ENCODE data around the gene DEGS1. TPM values are rescaled to one million over a fixed set of nuclear protein-coding genes. Genes with fewer than 3 reads are reported as not detected.

DEGS1 gene
- total and polyA plus RNA-seq, 5 experiments from 2014 or later, result 35.0 to 77.9 (median 49.0) TPM

- Mint-ChIP-seq H3K36me3 (peaks cover 0 to 11% (median 0%) of the 10 kb centered on the region in 3 donors), H3K9me3 (no peaks in the 10 kb centered on the region), H3K27ac (peak overlapping the region; percentile 89 to 99 (median 96)), H3K27me3 (no peaks in the 10 kb centered on the region), H3K4me3 (peak overlapping the region; percentile 78 to 96 (median 93)), H3K4me1 (peaks cover 15 to 51% (median 43%) of the 10 kb centered on the region in 4 donors)
- ATAC-seq (peak; percentile 44 to 68), DNase-seq (peak in 9 of 10 donors; percentile 17 to 85 (median 56))
- POLR2A ChIA-PET, result interaction anchor here (0.7 to 2.9 kb wide), 21 partner anchors 9 to 1538 kb away, joined by 3 to 19 read pairs (median 4); partner anchors contain the start of genes FBXO28, NVL and WDR26
Observed at GRCh38 chr1:224182057-224182865, 779 bp upstream of the DEGS1 start.

DNA sequence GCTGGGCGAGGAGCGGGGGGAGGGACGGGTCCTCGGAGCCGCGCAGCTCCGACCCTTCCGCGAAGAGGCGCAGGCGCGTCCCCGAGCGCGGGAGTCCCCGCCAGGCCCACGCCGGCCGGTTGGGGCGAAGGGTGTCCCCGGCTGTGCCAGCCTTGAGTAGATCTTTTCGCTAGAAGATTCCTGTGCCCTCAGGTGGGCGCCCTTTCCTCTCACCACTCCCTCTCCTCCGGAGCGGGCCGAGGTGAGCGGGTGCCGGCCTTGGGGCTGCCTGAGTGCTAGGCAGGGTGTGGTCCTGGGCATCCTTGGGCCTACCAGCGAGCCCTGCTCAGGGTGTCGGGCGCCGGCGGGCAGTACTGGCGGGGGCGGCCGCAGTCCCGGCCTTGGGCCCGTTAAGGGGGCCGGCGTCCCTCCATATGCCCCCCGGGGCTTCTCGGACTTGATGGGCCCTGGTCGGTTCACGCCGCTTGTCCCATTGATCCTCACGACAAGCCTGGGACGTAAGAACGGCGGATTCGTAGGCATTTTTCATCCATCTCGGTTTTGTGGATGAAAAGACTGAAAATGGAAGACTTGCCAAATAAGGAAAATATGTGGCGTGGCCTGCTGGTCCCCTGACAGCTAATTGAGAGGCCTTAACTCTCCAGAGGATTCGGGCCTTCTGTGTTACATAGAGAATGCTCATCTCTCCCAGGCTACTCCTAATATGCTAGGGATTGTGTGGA, 712 bp downstream of the DEGS1 start:
- Mint-ChIP-seq H3K27me3 (no peaks in the 10 kb centered on the region), H3K4me1 (peaks cover 17 to 61% (median 50%) of the 10 kb centered on the region in 4 donors), H3K36me3 (peaks cover 0 to 17% (median 5%) of the 10 kb centered on the region in 3 donors), H3K27ac (peak overlapping the region; percentile 85 to 93 (median 88)), H3K4me3 (peak overlapping the region; percentile 81 to 93 (median 87)), H3K9me3 (peaks cover 0 to 4% (median 0%) of the 10 kb centered on the region in 9 donors)
- DNase-seq (peak; percentile 44 to 75 (median 60)), ATAC-seq (peak; percentile 37 to 44)
- POLR2A ChIA-PET, result interaction anchor here (1.0 to 2.9 kb wide), 10 partner anchors 9 to 1540 kb away, joined by 3 to 19 read pairs (median 4); partner anchors contain the start of genes CNIH4 and NVL

DNA sequence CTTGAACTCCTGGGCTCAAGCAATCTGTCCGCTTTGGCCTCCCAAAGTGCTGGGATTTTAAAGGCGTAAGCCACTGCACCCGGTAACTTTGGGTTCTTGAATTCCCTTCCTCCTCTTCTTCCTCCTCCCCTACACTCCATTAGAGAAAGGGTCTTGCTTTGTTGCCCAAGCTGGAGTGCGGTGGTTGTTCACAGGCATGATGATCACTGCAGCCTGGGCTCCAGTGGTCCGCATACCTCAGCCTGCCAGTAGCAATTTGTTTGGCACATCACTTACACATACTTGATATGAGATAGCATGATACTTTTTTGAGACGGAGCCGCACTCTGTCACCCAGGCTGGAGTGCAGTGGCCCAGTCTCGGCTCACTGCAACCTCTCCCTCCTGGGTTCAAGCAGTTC, 2.2 kb downstream of the DEGS1 start:
- H3K9me3 Mint-ChIP-seq, result peaks cover 0 to 4% (median 0%) of the 10 kb centered on the region in 9 donors
- DNase-seq, result no peak
- H3K27me3 Mint-ChIP-seq, result no peaks in the 10 kb centered on the region
- peak overlapping the region; percentile 81 to 93 (median 87) for H3K4me3 Mint-ChIP-seq
- peaks cover 19 to 74% (median 55%) of the 10 kb centered on the region in 4 donors for H3K4me1 Mint-ChIP-seq
- POLR2A ChIA-PET, result interaction anchor here (0.6 to 1.0 kb wide), 4 partner anchors 9 to 249 kb away, joined by 3 to 4 read pairs (median 4); partner anchors contain the start of gene WDR26
- no peak for ATAC-seq
- H3K36me3 Mint-ChIP-seq, result peaks cover 0 to 27% (median 9%) of the 10 kb centered on the region in 3 donors
- peak overlapping the region in 9 of 10 donors; percentile 25 to 93 (median 80) for H3K27ac Mint-ChIP-seq

GRCh38 chr1:224188286-224188685, 5.2 kb downstream of the DEGS1 start:
- peaks cover 0 to 4% (median 0%) of the 10 kb centered on the region in 9 donors for H3K9me3 Mint-ChIP-seq
- peaks cover 12 to 60% (median 40%) of the 10 kb centered on the region in 4 donors for H3K4me1 Mint-ChIP-seq

GRCh38 chr1:224189561-224189960, 6.5 kb downstream of the DEGS1 start:
- Mint-ChIP-seq H3K9me3 (peaks cover 0 to 4% (median 0%) of the 10 kb centered on the region in 9 donors), H3K4me1 (peaks cover 11 to 53% (median 33%) of the 10 kb centered on the region in 4 donors), H3K36me3 (peaks cover 0 to 61% (median 18%) of the 10 kb centered on the region in 3 donors), H3K27me3 (no peaks in the 10 kb centered on the region), H3K4me3 (no peak overlapping the region), H3K27ac (peak overlapping the region in 2 of 10 donors; percentile 13 to 70)
- ATAC-seq (no peak), DNase-seq (no peak)
- POLR2A ChIA-PET, result no interaction called here

More at GRCh38 chr1:224188286-224188685, 5.2 kb downstream of the DEGS1 start:
- DNase-seq (no peak), ATAC-seq (no peak)
- H3K36me3 Mint-ChIP-seq, result peaks cover 0 to 51% (median 13%) of the 10 kb centered on the region in 3 donors
- peak overlapping the region in 8 of 10 donors; percentile 26 to 81 (median 68) for H3K27ac Mint-ChIP-seq
- POLR2A ChIA-PET, result no interaction called here
- H3K4me3 Mint-ChIP-seq, result peak overlapping the region in 4 of 10 donors; percentile 15 to 34 (median 26)
- H3K27me3 Mint-ChIP-seq, result no peaks in the 10 kb centered on the region

- Mint-ChIP-seq H3K4me1 (peaks cover 5 to 32% (median 14%) of the 10 kb centered on the region in 4 donors), H3K27ac (peak overlapping the region in 4 of 10 donors; percentile 21 to 75 (median 36)), H3K9me3 (peaks cover 0 to 4% (median 0%) of the 10 kb centered on the region in 9 donors), H3K27me3 (no peaks in the 10 kb centered on the region), H3K36me3 (peaks cover 0 to 52% (median 23%) of the 10 kb centered on the region in 3 donors), H3K4me3 (no peak overlapping the region)
- POLR2A ChIA-PET, result interaction anchor here (1.4 kb wide), 1 partner anchor 9 kb away, joined by 11 read pairs; the partner anchor contains the start of gene DEGS1
- ATAC-seq (no peak), DNase-seq (no peak)
Observed at GRCh38 chr1:224192082-224192788, 9.2 kb downstream of the DEGS1 start.

- DNase-seq (no peak), ATAC-seq (no peak)
- Mint-ChIP-seq H3K27ac (peak overlapping the region in 1 of 10 donors; percentile 69), H3K9me3 (peaks cover 0 to 2% (median 0%) of the 10 kb centered on the region in 9 donors), H3K4me3 (no peak overlapping the region), H3K27me3 (no peaks in the 10 kb centered on the region), H3K36me3 (peaks cover 0 to 50% (median 20%) of the 10 kb centered on the region in 3 donors), H3K4me1 (peaks cover 4 to 24% (median 10%) of the 10 kb centered on the region in 4 donors)
- POLR2A ChIA-PET, result interaction anchor here (0.6 to 1.4 kb wide), 2 partner anchors 10 to 1529 kb away, joined by 3 to 11 read pairs; partner anchors contain the start of gene DEGS1
Observed at GRCh38 chr1:224193319-224193966, 10.4 kb downstream of the DEGS1 start.

DNA sequence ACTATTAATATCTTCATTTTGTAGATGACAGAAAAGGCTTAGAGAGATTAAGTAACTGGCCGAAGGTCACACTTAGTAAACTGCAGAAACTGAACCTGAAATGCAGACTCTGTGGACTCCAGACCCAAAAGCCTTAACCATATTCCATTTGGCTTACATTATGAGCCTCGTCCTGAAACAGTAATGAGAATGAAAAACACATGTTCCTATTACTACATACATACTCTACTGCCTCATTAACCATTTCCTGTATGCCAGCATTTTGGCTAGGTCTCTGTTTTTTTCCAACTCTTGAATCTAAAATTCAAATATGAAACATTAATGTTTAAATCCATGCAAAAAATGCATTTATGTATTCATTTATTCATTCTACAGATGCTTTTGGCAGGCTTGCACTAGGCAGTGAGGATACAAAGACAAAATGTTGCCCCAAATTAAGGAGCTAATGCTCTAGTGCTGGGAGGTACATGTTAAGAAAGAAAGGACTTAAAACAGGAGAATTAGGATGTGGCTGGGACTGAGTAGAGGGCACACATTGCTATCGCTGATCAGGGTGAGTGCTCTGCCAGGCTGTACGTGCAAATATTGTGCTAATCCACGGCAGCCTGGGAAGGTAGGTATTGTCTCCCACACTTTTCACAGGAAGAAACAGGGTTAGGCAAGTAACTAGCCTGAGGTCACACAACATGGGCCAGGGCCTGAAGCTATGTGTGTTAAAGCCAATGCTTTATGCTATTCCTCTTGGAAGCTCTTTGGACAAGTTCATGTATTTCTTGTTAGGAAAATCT, 14.0 kb downstream of the DEGS1 start:
- Mint-ChIP-seq H3K4me1 (peaks cover 0 to 10% (median 3%) of the 10 kb centered on the region in 4 donors), H3K4me3 (no peak overlapping the region), H3K36me3 (peaks cover 0 to 22% (median 12%) of the 10 kb centered on the region in 3 donors), H3K9me3 (no peaks in the 10 kb centered on the region), H3K27ac (peak overlapping the region in 2 of 10 donors; percentile 4 to 47), H3K27me3 (no peaks in the 10 kb centered on the region)
- DNase-seq, result no peak
- ATAC-seq, result no peak
- POLR2A ChIA-PET, result interaction anchor here (1.1 kb wide), 1 partner anchor 14 kb away, joined by 3 read pairs; the partner anchor contains the start of gene DEGS1

- Mint-ChIP-seq H3K4me1 (peaks cover 0 to 14% (median 3%) of the 10 kb centered on the region in 4 donors), H3K27ac (peak overlapping the region in 2 of 10 donors; percentile 9 to 55), H3K9me3 (no peaks in the 10 kb centered on the region), H3K36me3 (peaks cover 0 to 10% (median 10%) of the 10 kb centered on the region in 3 donors), H3K4me3 (no peak overlapping the region), H3K27me3 (no peaks in the 10 kb centered on the region)
- DNase-seq (no peak), ATAC-seq (no peak)
- POLR2A ChIA-PET, result no interaction called here
Observed at GRCh38 chr1:224198572-224198971, 15.5 kb downstream of the DEGS1 start.

- peak overlapping the region in 2 of 10 donors; percentile 20 to 81 for H3K27ac Mint-ChIP-seq
- H3K4me1 Mint-ChIP-seq, result peaks cover 0 to 19% (median 4%) of the 10 kb centered on the region in 4 donors
- no peak for DNase-seq
- H3K9me3 Mint-ChIP-seq, result no peaks in the 10 kb centered on the region
- POLR2A ChIA-PET, result no interaction called here
- H3K27me3 Mint-ChIP-seq, result no peaks in the 10 kb centered on the region
- no peak for ATAC-seq
- H3K4me3 Mint-ChIP-seq, result no peak overlapping the region
- peaks cover 0 to 5% (median 3%) of the 10 kb centered on the region in 3 donors for H3K36me3 Mint-ChIP-seq
Observed at GRCh38 chr1:224199679-224200078, 16.6 kb downstream of the DEGS1 start.

Measured in naive thymus-derived CD8-positive, alpha-beta T cell (primary cell).